K562 (cell line): Measurements from ENCODE around the gene TPGS1. TPM values are rescaled to one million over a fixed set of nuclear protein-coding genes. Genes with fewer than 3 reads are reported as not detected.

Source experiments
- ATAC-seq: fragments of 200-7000 bp; cut with Tn5 transposase; 3 replicates; pipeline ENCODE4 v1.9.1; 2020; ENCODE audit warnings: moderate library complexity
- BruUV-seq: library from RNA; stranded (reverse); fragments of 400-500 nt; replicated peaks from 2 replicates; lab custom pipeline; 2021; lab: Mats Ljungman, UMichigan
- CTCF ChIA-PET: fragments of 300-600 bp; formaldehyde crosslinking; extraction: SDS; loops from one replicate; lab custom pipeline; 2021; ENCODE audit warnings: low intra/inter-chr PET ratio; lab: Yijun Ruan, JAX
- POLR2A ChIA-PET: fragments of 300-600, 350-650 bp; sonication (Branson Sonifier 250); formaldehyde crosslinking; extraction: SDS; loops from one replicate; lab custom pipeline; 2021; ENCODE audit warnings: antibody characterized with exemption, inconsistent platforms; lab: Yijun Ruan, JAX
- DNase-seq, 4 experiments: peaks; one replicate each; pipeline versions ENCODE4 v3.0.0 to v3.0.0-alpha.2; 2011 to 2018; ENCODE audit warnings: low spot score in 3 of 4, mixed read lengths in 3 of 4; ENCODE audit errors: extremely low read depth in 1 of 4
- FAIRE-seq: peaks from 2 replicates; lab custom pipeline; 2011; peaks lifted over from hg19 to GRCh38; lab: Jason Lieb, UNC
- H2AFZ ChIP-seq: 2 replicates; pipeline ENCODE4 v1.6.0; 2011; ENCODE audit warnings: low read depth, low read length, control low read depth, inconsistent platforms
- H3K27ac ChIP-seq: fragments of 200-600 bp; 3 replicates; pipeline ENCODE4 v1.8.0; 2011; ENCODE audit warnings: low read depth, mild to moderate bottlenecking, control low read depth, inconsistent platforms, low read length, moderate library complexity, mixed read lengths; ENCODE audit errors: extremely low read depth
- H3K27me3 ChIP-seq, 2 experiments: fragments of 300-600 bp in 1 of 2; 2 replicates in 1 of 2; 3 replicates in 1 of 2; pipeline versions ENCODE4 v1.6.0 to v1.8.0; 2011; ENCODE audit warnings: inconsistent platforms in 2 of 2, low read length in 2 of 2, mild to moderate bottlenecking in 1 of 2, mixed read lengths in 1 of 2, moderate library complexity in 1 of 2; ENCODE audit not compliant: control insufficient read depth in 2 of 2, insufficient read depth in 2 of 2
- H3K36me3 ChIP-seq: fragments of 300-600 bp; 3 replicates; pipeline ENCODE4 v1.8.0; 2011; ENCODE audit warnings: mild to moderate bottlenecking, low read length, inconsistent platforms; ENCODE audit not compliant: control insufficient read depth, insufficient read depth
- H3K4me1 ChIP-seq, 2 experiments: fragments of 200-600 bp in 1 of 2; replicated peaks in 1 of 2; 2 replicates in 1 of 2; 3 replicates in 1 of 2; pipeline versions ENCODE4 v1.5.1 to v1.8.0; 2011; ENCODE audit warnings: inconsistent platforms in 2 of 2, low read length in 2 of 2, mild to moderate bottlenecking in 1 of 2, mixed read lengths in 1 of 2, moderate library complexity in 1 of 2; ENCODE audit not compliant: control insufficient read depth in 2 of 2, insufficient read depth in 2 of 2
- H3K4me2 ChIP-seq: 2 replicates; pipeline ENCODE4 v1.6.1; 2011; ENCODE audit warnings: low read length, control low read depth, inconsistent platforms, mixed read lengths; ENCODE audit not compliant: insufficient read depth
- H3K4me3 ChIP-seq: fragments of 200-600 bp; sonication (generic), shearing (Covaris generic); 2 replicates; pipeline ENCODE4 v1.5.1; 2016; ENCODE audit warnings: control low read depth, inconsistent platforms
- H3K79me2 ChIP-seq: fragments of 200-600 bp; 3 replicates; pipeline ENCODE4 v1.8.0; 2011; ENCODE audit warnings: low read length, inconsistent platforms; ENCODE audit not compliant: control insufficient read depth, insufficient read depth
- H3K9ac ChIP-seq, 2 experiments: 2 replicates each; pipeline versions ENCODE4 v1.6.0 to v1.6.1; 2011; ENCODE audit warnings: low read depth in 2 of 2, low read length in 2 of 2, control low read depth in 1 of 2, inconsistent platforms in 1 of 2, mild to moderate bottlenecking in 1 of 2, mixed read lengths in 1 of 2; ENCODE audit not compliant: insufficient read depth in 1 of 2
- H3K9me1 ChIP-seq: one replicate; pipeline ENCODE4 v1.6.0; 2011; ENCODE audit warnings: inconsistent platforms, mild to moderate bottlenecking, low read length, moderate library complexity; ENCODE audit not compliant: control insufficient read depth, insufficient read depth
- H3K9me3 ChIP-seq: replicated peaks from 2 replicates; pipeline ENCODE4 v1.5.1; 2011; ENCODE audit warnings: low read depth, low read length, inconsistent platforms; ENCODE audit not compliant: control insufficient read depth, insufficient read depth
- H4K20me1 ChIP-seq: replicated peaks from 2 replicates; pipeline ENCODE4 v1.6.1; 2011; ENCODE audit warnings: low read length, inconsistent platforms, mixed read lengths; ENCODE audit not compliant: control insufficient read depth, insufficient read depth
- CBX2 ChIP-seq: fragments of 200-600 bp; sonication (generic); IDR thresholded peaks from one replicate; pipeline ENCODE4 v1.6.1; 2012; ENCODE audit warnings: mild to moderate bottlenecking, low read length, inconsistent platforms; ENCODE audit not compliant: insufficient read depth, poor library complexity, severe bottlenecking
- COPS2 ChIP-seq: fragments of 450-650 bp; conservative IDR thresholded peaks from 2 replicates; pipeline ENCODE4 v1.6.1; 2016; ENCODE audit warnings: mild to moderate bottlenecking, moderate library complexity
- CXXC5 ChIP-seq: fragments of 250-450 bp; sonication (Bioruptor Pico); IDR thresholded peaks from 2 replicates; pipeline ENCODE4 v1.8.0; 2022; ENCODE audit warnings: inconsistent platforms, mild to moderate bottlenecking, moderate library complexity
- HNRNPL ChIP-seq: fragments of 200-400 bp; formaldehyde crosslinking; IDR thresholded peaks from 2 replicates; pipeline ENCODE4 v1.6.1; 2017; ENCODE audit warnings: low read depth, mild to moderate bottlenecking, low read length
- NFE2 ChIP-seq: IDR thresholded peaks from 2 replicates; pipeline ENCODE4 v1.6.1; 2014; ENCODE audit warnings: antibody characterized with exemption, low read depth
- NUFIP1 ChIP-seq: fragments of 450-650 bp; IDR thresholded peaks from 2 replicates; pipeline ENCODE4 v1.6.1; 2018; ENCODE audit not compliant: partially characterized antibody
- PATZ1 ChIP-seq: fragments of 250-450 bp; sonication (Bioruptor Pico); IDR thresholded peaks from 2 replicates; pipeline ENCODE4 v1.5.0; 2020; ENCODE audit warnings: mild to moderate bottlenecking, borderline replicate concordance
- POLR2G ChIP-seq: fragments of 200-400 bp; formaldehyde crosslinking; IDR thresholded peaks from 2 replicates; pipeline ENCODE4 v1.6.1; 2017; ENCODE audit warnings: low read depth, mild to moderate bottlenecking, antibody characterized with exemption, low read length, moderate library complexity
- POLR3G ChIP-seq: IDR thresholded peaks from 2 replicates; pipeline ENCODE4 v1.6.1; 2011; ENCODE audit not compliant: insufficient read length, insufficient replicate concordance; ENCODE audit errors: extremely low read depth
- RBFOX2 ChIP-seq: fragments of 200-400 bp; formaldehyde crosslinking; IDR thresholded peaks from 2 replicates; pipeline ENCODE4 v1.6.1; 2017; ENCODE audit warnings: low read depth, mild to moderate bottlenecking, low read length, moderate library complexity
- RBM14 ChIP-seq: fragments of 200-400 bp; formaldehyde crosslinking; IDR thresholded peaks from 2 replicates; pipeline ENCODE4 v1.6.1; 2018; ENCODE audit warnings: low read depth, mild to moderate bottlenecking, low read length, moderate library complexity, borderline replicate concordance; ENCODE audit not compliant: insufficient read depth
- RBM22 ChIP-seq: fragments of 200-400 bp; formaldehyde crosslinking; IDR thresholded peaks from 2 replicates; pipeline ENCODE4 v1.6.1; 2018; ENCODE audit warnings: low read length, low read depth; ENCODE audit not compliant: poor library complexity, severe bottlenecking
- RBM25 ChIP-seq: fragments of 200-400 bp; formaldehyde crosslinking; IDR thresholded peaks from 2 replicates; pipeline ENCODE4 v1.6.1; 2018; ENCODE audit warnings: low read length, low read depth, moderate library complexity; ENCODE audit not compliant: severe bottlenecking
- ZBTB33 ChIP-seq: sonication (generic); formaldehyde crosslinking; IDR thresholded peaks from 2 replicates; pipeline ENCODE4 v1.8.1; 2023; ENCODE audit warnings: mild to moderate bottlenecking, missing genetic modification reagents
- WGBS: fragments of 100-300 bp; shearing (Covaris generic); methylation state at CpG from one replicate; pipeline ENCODE4 v1.1.6; 2016; ENCODE audit warnings: low coverage, mixed read lengths; ENCODE audit not compliant: insufficient coverage; ENCODE audit errors: missing lambda C conversion rate; 5-methylcytosine and 5-hydroxymethylcytosine counted together
- in situ Hi-C: fragments of 300-500 bp; cut with MboI; formaldehyde crosslinking; loops from 4 replicates; pipeline ENCODE4 v1.15.0; 2018; ENCODE audit warnings: inconsistent platforms, mixed read lengths
- intact Hi-C: fragments of 100-400 bp; cut with micrococcal nuclease; formaldehyde crosslinking; loops from 2 replicates; pipeline ENCODE4 v1.14.2; 2022
- polyA plus RNA-seq, 8 experiments: library from polyadenylated mRNA; depleted of rRNA in 4 of 8; stranded (reverse) in 5 of 8; unstranded in 3 of 8; fragments of >200 nt; fragmentation: Nextera tagmentation in 2 of 8; fragmentation: Illumina TruSeq in 1 of 8; extraction: Ambion mirVana in 2 of 8; extraction: Trizol in 1 of 8; gene quantifications; 2 replicates each; pipeline versions ENCODE4 v1.2.1 to v1.2.3, GENCODE V29; 2011 to 2014; ENCODE audit warnings: inconsistent platforms in 1 of 8, missing spikeins in 1 of 8
- total RNA-seq, 7 experiments: library from RNA; depleted of rRNA in 6 of 7; stranded (reverse); fragments of >200 nt in 6 of 7; fragmentation: Illumina TruSeq in 2 of 7; extraction: Trizol in 2 of 7; gene quantifications; 2 replicates each; pipeline versions ENCODE4 v1.2.1 to v1.2.3, GENCODE V29; 2011 to 2021; ENCODE audit warnings: low replicate concordance in 1 of 7

The TPGS1 gene
- total and polyA plus RNA-seq, 9 of the 15 experiments (the other 6 are each of a cell fraction or from before 2014, with no cell fraction given), result 0.30 to 31.6 (median 1.2) TPM; not detected in 2

GRCh38 chr19:538641-539428, 31.5 kb downstream of the TPGS1 start (continued):
- TF ChIP-seq HNRNPL, result no peak
- no peak for TF ChIP-seq CBX2
- no peak for TF ChIP-seq NFE2
- no peak for TF ChIP-seq CXXC5
- TF ChIP-seq NUFIP1, result no peak
- no peak for TF ChIP-seq COPS2
- TF ChIP-seq RBM22, result no peak
- no peak for TF ChIP-seq RBM14
- no peak for TF ChIP-seq POLR3G
- no peak for TF ChIP-seq RBM25

GRCh38 chr19:539429-540030, 32.2 kb downstream of the TPGS1 start:
- peaks cover 21% of the 10 kb centered on the region for H3K79me2 ChIP-seq
- TF ChIP-seq PATZ1, result no peak
- peak; percentile 52; the same call in 1 of the 2 replicates for TF ChIP-seq RBFOX2
- 0 out of 2 replicates have a peak, but pooled peaks have one; percentile 26 for TF ChIP-seq ZBTB33
- peak; percentile 45; the same call in 1 of the 2 replicates for TF ChIP-seq POLR2G
- no peak overlapping the region for H3K27ac ChIP-seq
- peak in 1 of 4 experiments; percentile 9 for DNase-seq
- ChIA-PET POLR2A (no interaction called here), CTCF (no interaction called here)
- H3K9me3 ChIP-seq, result no peaks in the 10 kb centered on the region
- peaks cover 69% of the 10 kb centered on the region; the same call in 2 of the 3 replicates for H3K36me3 ChIP-seq
- H4K20me1 ChIP-seq, result no peaks in the 10 kb centered on the region; the same call in none of the 2 replicates
- intact Hi-C loops (loop anchor here (10.0 kb wide), 1 partner anchor 45 kb away; the partner anchor contains the start of gene HCN2), in situ Hi-C loops (no loop called here)
- no peak for ATAC-seq
- FAIRE-seq, result no peak
- H2AFZ ChIP-seq, result no peak overlapping the region
- H3K4me2 ChIP-seq, result no peak overlapping the region
- no peak overlapping the region for H3K4me3 ChIP-seq
- no peak overlapping the region for H3K9ac ChIP-seq
- no peaks in the 10 kb centered on the region for H3K9me1 ChIP-seq
- BruUV-seq, result no TSS peak
- H3K27me3 ChIP-seq, result no peaks in the 10 kb centered on the region
- H3K4me1 ChIP-seq, result peaks cover 8 to 68% of the 10 kb centered on the region in 2 experiments
- WGBS, result 94% methylated on average over 26 of the region's 30 CpGs
